Calu3 (cell line): ENCODE measurements around the gene AACS. TPM values are rescaled to one million over a fixed set of nuclear protein-coding genes. Genes with fewer than 3 reads are reported as not detected.

Source experiments
- BruUV-seq: library from RNA; stranded (reverse); fragments of 400-500 nt; replicated peaks from 2 replicates; lab custom pipeline; 2021; lab: Mats Ljungman, UMichigan
- CTCF ChIA-PET: fragments of 300-600 bp; sonication (Branson Sonifier 250); formaldehyde crosslinking; loops from one replicate; lab custom pipeline; 2022; ENCODE audit warnings: antibody characterized with exemption; lab: Charles Lee
- DNase-seq: peaks from one replicate; pipeline ENCODE4 v3.0.0; 2022
- H3K27ac Mint-ChIP-seq: one replicate; pipeline ENCODE4 v1.8.0; 2022; ENCODE audit warnings: mixed read lengths; ENCODE audit not compliant: unreplicated experiment
- H3K27me3 Mint-ChIP-seq: one replicate; pipeline ENCODE4 v1.8.0; 2022; ENCODE audit warnings: mixed read lengths; ENCODE audit not compliant: unreplicated experiment
- H3K36me3 Mint-ChIP-seq: one replicate; pipeline ENCODE4 v1.8.0; 2022; ENCODE audit warnings: mild to moderate bottlenecking, moderate library complexity, mixed read lengths; ENCODE audit not compliant: insufficient read depth, unreplicated experiment
- H3K4me1 Mint-ChIP-seq: one replicate; pipeline ENCODE4 v1.8.0; 2022; ENCODE audit warnings: mild to moderate bottlenecking, low read depth, mixed read lengths; ENCODE audit not compliant: unreplicated experiment
- H3K4me3 Mint-ChIP-seq: one replicate; pipeline ENCODE4 v1.8.0; 2022; ENCODE audit warnings: mild to moderate bottlenecking, low read depth, moderate library complexity, mixed read lengths; ENCODE audit not compliant: unreplicated experiment
- H3K9me3 Mint-ChIP-seq: one replicate; pipeline ENCODE4 v1.8.0; 2022; ENCODE audit warnings: low read depth, mixed read lengths; ENCODE audit not compliant: unreplicated experiment
- intact Hi-C: fragments of 100-400 bp; cut with micrococcal nuclease; formaldehyde crosslinking; loops from one replicate; pipeline ENCODE4 v1.10.0; 2022; ENCODE audit not compliant: unreplicated experiment
- total RNA-seq: library from RNA; stranded (reverse); gene quantifications from 2 replicates; pipeline ENCODE4 v1.2.3, GENCODE V29; 2022
- TF ChIP-seq, protein P1 (sequence below): fragments of 200-600 bp; IDR thresholded peaks from one replicate; pipeline ENCODE4 v1.8.0; 2022; ENCODE audit warnings: antibody characterized with exemption; ENCODE audit not compliant: unreplicated experiment

AACS gene
- total RNA-seq, 1 experiment from 2014 or later = 39.2 TPM

DNA sequence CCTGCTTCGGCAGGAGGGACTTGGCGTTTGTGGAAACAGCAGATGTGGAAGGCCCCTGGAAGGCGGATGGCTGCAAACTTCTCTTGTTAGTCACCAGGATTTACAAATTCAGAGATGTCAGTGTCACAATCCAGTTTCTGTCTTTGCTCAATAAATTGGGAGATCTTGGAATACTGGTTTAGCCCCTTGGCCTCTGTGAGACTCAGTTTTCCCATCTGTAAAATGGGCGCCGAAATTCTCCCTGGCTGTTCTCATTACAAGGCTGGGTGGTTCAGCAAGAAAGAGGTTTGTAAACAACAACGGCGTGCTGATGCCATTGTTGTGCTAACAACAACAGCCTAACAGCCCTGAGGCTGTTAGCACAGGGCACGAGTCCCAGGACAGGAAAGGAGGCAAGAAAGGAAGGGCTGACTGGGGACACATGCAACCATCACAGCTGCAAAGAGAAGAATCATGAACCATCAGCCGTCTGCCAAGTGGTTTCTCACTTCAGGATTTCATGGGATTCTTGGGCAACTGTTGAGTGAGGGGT lies 127.5 kb downstream of the AACS start:
- BruUV-seq = no TSS peak
- DNase-seq = no peak
- peaks cover 13% of the 10 kb centered on the region for H3K4me1 Mint-ChIP-seq
- intact Hi-C loops = no loop called here
- TF ChIP-seq, protein P1, sequence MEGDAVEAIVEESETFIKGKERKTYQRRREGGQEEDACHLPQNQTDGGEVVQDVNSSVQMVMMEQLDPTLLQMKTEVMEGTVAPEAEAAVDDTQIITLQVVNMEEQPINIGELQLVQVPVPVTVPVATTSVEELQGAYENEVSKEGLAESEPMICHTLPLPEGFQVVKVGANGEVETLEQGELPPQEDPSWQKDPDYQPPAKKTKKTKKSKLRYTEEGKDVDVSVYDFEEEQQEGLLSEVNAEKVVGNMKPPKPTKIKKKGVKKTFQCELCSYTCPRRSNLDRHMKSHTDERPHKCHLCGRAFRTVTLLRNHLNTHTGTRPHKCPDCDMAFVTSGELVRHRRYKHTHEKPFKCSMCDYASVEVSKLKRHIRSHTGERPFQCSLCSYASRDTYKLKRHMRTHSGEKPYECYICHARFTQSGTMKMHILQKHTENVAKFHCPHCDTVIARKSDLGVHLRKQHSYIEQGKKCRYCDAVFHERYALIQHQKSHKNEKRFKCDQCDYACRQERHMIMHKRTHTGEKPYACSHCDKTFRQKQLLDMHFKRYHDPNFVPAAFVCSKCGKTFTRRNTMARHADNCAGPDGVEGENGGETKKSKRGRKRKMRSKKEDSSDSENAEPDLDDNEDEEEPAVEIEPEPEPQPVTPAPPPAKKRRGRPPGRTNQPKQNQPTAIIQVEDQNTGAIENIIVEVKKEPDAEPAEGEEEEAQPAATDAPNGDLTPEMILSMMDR = no peak
- H3K27me3 Mint-ChIP-seq = peaks cover 100% of the 10 kb centered on the region
- H3K36me3 Mint-ChIP-seq = peaks cover 9% of the 10 kb centered on the region
- H3K4me3 Mint-ChIP-seq = no peak overlapping the region
- no peak overlapping the region for H3K27ac Mint-ChIP-seq
- no peaks in the 10 kb centered on the region for H3K9me3 Mint-ChIP-seq
- CTCF ChIA-PET = no interaction called here

Other genes with a start within 250 kb of the AACS start
- gene SCARB1, start 201.6 kb upstream of the AACS start, total RNA-seq = 51.6 and 57.5 TPM in 2 replicates
- gene UBC, start 150.8 kb upstream of the AACS start, total RNA-seq = 1,247 and 1,434 TPM in 2 replicates
- 49.2 and 57.6 TPM in 2 replicates for gene DHX37, start 76.3 kb upstream of the AACS start, total RNA-seq
- 75.8 and 94.0 TPM in 2 replicates for gene BRI3BP, start 71.8 kb upstream of the AACS start, total RNA-seq
- 1.8 and 2.1 TPM in 2 replicates for gene TMEM132B, start 121.0 kb downstream of the AACS start, total RNA-seq